HepG2 (cell line): ENCODE measurements around the gene TBX3. TPM values are rescaled to one million over a fixed set of nuclear protein-coding genes. Genes with fewer than 3 reads are reported as not detected.
A peak's percentile ranks its signal among the peaks of the same experiment; 100 is the strongest.

Experiments
- GABPA ChIP-seq, 2 experiments: IDR thresholded peaks; 2 replicates each; pipeline ENCODE4 v1.6.1; 2011 to 2016; ENCODE audit warnings: low read depth in 2 of 2, low read length in 1 of 2, missing biosample characterization in 1 of 2, missing genetic modification characterization in 1 of 2
- IKZF4 ChIP-seq: sonication (generic); formaldehyde crosslinking; IDR thresholded peaks from 2 replicates; pipeline ENCODE4 v1.5.1; 2020; ENCODE audit warnings: borderline replicate concordance, mild to moderate bottlenecking, low read depth, missing genetic modification reagents; ENCODE audit errors: not compliant biosample characterization
- LCORL ChIP-seq, 2 experiments: fragments of 450-650 bp in 1 of 2; sonication (generic) in 1 of 2; formaldehyde crosslinking in 1 of 2; IDR thresholded peaks; 2 replicates each; pipeline versions ENCODE4 v1.5.0 to v1.6.1; 2017 to 2020; ENCODE audit warnings: antibody characterized with exemption in 1 of 2, missing genetic modification reagents in 1 of 2
- PAX8 ChIP-seq: sonication (generic); formaldehyde crosslinking; IDR thresholded peaks from 2 replicates; pipeline ENCODE4 v1.8.0; 2022; ENCODE audit warnings: mild to moderate bottlenecking, missing genetic modification reagents, borderline replicate concordance
- PHF20 ChIP-seq: sonication (generic); formaldehyde crosslinking; IDR thresholded peaks from 2 replicates; pipeline ENCODE4 v1.5.0; 2020; ENCODE audit warnings: mild to moderate bottlenecking, missing genetic modification reagents
- POLR2AphosphoS2 ChIP-seq: IDR thresholded peaks from 2 replicates; pipeline ENCODE4 v1.6.1; 2011; ENCODE audit warnings: low read depth, low read length, improper control_type of control experiment
- SCMH1 ChIP-seq: sonication (generic); formaldehyde crosslinking; IDR thresholded peaks from 2 replicates; pipeline ENCODE4 v1.9.0; 2021; ENCODE audit warnings: missing genetic modification reagents, mild to moderate bottlenecking, borderline replicate concordance
- STAT5B ChIP-seq: sonication (generic); formaldehyde crosslinking; IDR thresholded peaks from 2 replicates; pipeline ENCODE4 v1.4.0; 2020; ENCODE audit warnings: missing genetic modification reagents
- ZBTB7B ChIP-seq: sonication (generic); formaldehyde crosslinking; IDR thresholded peaks from 2 replicates; pipeline ENCODE4 v1.4.0; 2020; ENCODE audit warnings: missing genetic modification reagents
- ZFP1 ChIP-seq: IDR thresholded peaks from 2 replicates; pipeline ENCODE4 v1.6.1; 2016
- ZNF431 ChIP-seq: sonication (generic); formaldehyde crosslinking; IDR thresholded peaks from 2 replicates; pipeline ENCODE4 v1.9.0; 2022; ENCODE audit warnings: missing genetic modification reagents, low read depth, mild to moderate bottlenecking, borderline replicate concordance
- ZNF510 ChIP-seq: sonication (generic); formaldehyde crosslinking; IDR thresholded peaks from 2 replicates; pipeline ENCODE4 v1.4.0; 2020; ENCODE audit warnings: low read depth, mild to moderate bottlenecking, missing genetic modification reagents
- ZNF552 ChIP-seq: sonication (generic); formaldehyde crosslinking; IDR thresholded peaks from 2 replicates; pipeline ENCODE4 v1.9.0; 2022; ENCODE audit warnings: missing genetic modification reagents, mild to moderate bottlenecking, borderline replicate concordance
- ZNF572 ChIP-seq: sonication (generic); formaldehyde crosslinking; IDR thresholded peaks from 2 replicates; pipeline ENCODE4 v1.5.1; 2020; ENCODE audit warnings: mild to moderate bottlenecking, missing genetic modification reagents
- ZSCAN22 ChIP-seq: sonication (generic); formaldehyde crosslinking; IDR thresholded peaks from 2 replicates; pipeline ENCODE4 v1.4.0; 2020; ENCODE audit warnings: mild to moderate bottlenecking, missing genetic modification reagents
- polyA plus RNA-seq, 8 experiments: library from polyadenylated mRNA; depleted of rRNA in 3 of 8; stranded (reverse) in 7 of 8; unstranded in 1 of 8; fragments of >200 nt; fragmentation: Illumina TruSeq in 4 of 8; extraction: Trizol in 4 of 8; gene quantifications; 2 replicates each; pipeline versions ENCODE4 v1.2.1 to v1.2.3, GENCODE V29; 2011 to 2016; ENCODE audit warnings: low read depth in 4 of 8, missing spikeins in 1 of 8, mixed read lengths in 1 of 8; ENCODE audit not compliant: insufficient read depth in 1 of 8
- total RNA-seq, 5 experiments: library from RNA; depleted of rRNA; stranded (reverse); fragments of >200 nt; fragmentation: Illumina TruSeq; extraction: Trizol; gene quantifications; 2 replicates each; pipeline ENCODE4 v1.2.3, GENCODE V29; 2016; ENCODE audit warnings: low read depth in 1 of 5
- TF ChIP-seq, protein P1 (sequence below): sonication (generic); formaldehyde crosslinking; IDR thresholded peaks from 2 replicates; pipeline ENCODE4 v1.5.1; 2020; ENCODE audit warnings: mild to moderate bottlenecking, moderate library complexity, missing genetic modification reagents
- TF ChIP-seq, protein P2 (sequence below): sonication (generic); formaldehyde crosslinking; IDR thresholded peaks from one replicate; pipeline ENCODE4 v1.5.1; 2020; ENCODE audit warnings: mild to moderate bottlenecking, missing genetic modification reagents; ENCODE audit errors: not compliant biosample characterization

Gene TBX3
- total and polyA plus RNA-seq, 2 of the 13 experiments (the other 11 are each of a cell fraction or from before 2014, with no cell fraction given) = 27.1 to 42.4 TPM

DNA sequence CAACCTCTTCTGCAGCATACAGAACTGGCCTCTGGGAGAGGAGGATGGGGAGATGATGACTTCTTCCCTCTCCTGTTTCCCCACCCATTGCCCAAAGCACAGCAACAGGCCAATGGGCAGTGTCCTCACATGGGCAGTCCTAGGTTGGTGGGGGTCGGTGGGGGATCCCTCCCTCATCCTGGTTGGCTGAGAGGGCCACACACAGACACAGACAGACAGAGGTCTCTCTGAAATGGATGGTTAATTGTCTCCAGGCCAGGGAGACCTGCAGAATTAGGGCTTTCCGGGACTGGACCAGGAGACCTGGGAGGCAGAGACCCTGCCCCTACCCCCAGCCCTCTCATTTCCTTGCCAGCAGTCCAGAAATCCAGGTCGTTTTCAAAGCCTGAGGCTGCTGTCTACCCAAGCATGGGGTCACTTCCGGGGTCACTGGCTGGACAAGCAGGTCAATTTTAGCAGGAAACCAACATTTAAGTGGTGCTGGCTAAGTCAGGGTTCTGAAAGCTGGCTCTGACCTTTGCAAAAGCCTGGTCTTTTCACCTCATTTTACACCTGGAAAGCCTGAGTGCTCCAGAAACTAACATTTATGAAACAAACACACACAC is 48.6 kb upstream of the TBX3 start (continued):
- TF ChIP-seq, protein P1, sequence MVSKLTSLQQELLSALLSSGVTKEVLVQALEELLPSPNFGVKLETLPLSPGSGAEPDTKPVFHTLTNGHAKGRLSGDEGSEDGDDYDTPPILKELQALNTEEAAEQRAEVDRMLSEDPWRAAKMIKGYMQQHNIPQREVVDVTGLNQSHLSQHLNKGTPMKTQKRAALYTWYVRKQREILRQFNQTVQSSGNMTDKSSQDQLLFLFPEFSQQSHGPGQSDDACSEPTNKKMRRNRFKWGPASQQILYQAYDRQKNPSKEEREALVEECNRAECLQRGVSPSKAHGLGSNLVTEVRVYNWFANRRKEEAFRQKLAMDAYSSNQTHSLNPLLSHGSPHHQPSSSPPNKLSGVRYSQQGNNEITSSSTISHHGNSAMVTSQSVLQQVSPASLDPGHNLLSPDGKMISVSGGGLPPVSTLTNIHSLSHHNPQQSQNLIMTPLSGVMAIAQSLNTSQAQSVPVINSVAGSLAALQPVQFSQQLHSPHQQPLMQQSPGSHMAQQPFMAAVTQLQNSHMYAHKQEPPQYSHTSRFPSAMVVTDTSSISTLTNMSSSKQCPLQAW = 0 out of 2 replicates have a peak, but pooled peaks have one; percentile 28
- TF ChIP-seq GABPA (IDR thresholded peaks at IDR 0.05; ENCODE audit: low read depth, low read length) = no peak
- peak; percentile 58; the same call in 1 of the 2 replicates for TF ChIP-seq GABPA (CRISPR knock-in tag; IDR thresholded peaks at IDR 0.05; ENCODE audit: low read depth)
- no peak for TF ChIP-seq ZBTB7B (CRISPR knock-in tag)
- no peak for TF ChIP-seq ZNF552 (CRISPR knock-in tag)
- no peak for TF ChIP-seq POLR2AphosphoS2
- TF ChIP-seq ZNF572 (CRISPR knock-in tag) = peak; percentile 67; the same call in 1 of the 2 replicates
- no peak for TF ChIP-seq IKZF4 (CRISPR knock-in tag)
- no peak for TF ChIP-seq STAT5B (CRISPR knock-in tag)
- no peak for TF ChIP-seq PAX8 (CRISPR knock-in tag)
- TF ChIP-seq ZFP1 (CRISPR knock-in tag) = no peak
- no peak for TF ChIP-seq LCORL (IDR thresholded peaks at IDR 0.05)
- TF ChIP-seq LCORL (CRISPR knock-in tag; IDR thresholded peaks at IDR 0.05) = no peak
- no peak for TF ChIP-seq ZSCAN22 (CRISPR knock-in tag)
- TF ChIP-seq ZNF431 (CRISPR knock-in tag) = no peak
- no peak for TF ChIP-seq ZNF510 (CRISPR knock-in tag)
- TF ChIP-seq, protein P2, sequence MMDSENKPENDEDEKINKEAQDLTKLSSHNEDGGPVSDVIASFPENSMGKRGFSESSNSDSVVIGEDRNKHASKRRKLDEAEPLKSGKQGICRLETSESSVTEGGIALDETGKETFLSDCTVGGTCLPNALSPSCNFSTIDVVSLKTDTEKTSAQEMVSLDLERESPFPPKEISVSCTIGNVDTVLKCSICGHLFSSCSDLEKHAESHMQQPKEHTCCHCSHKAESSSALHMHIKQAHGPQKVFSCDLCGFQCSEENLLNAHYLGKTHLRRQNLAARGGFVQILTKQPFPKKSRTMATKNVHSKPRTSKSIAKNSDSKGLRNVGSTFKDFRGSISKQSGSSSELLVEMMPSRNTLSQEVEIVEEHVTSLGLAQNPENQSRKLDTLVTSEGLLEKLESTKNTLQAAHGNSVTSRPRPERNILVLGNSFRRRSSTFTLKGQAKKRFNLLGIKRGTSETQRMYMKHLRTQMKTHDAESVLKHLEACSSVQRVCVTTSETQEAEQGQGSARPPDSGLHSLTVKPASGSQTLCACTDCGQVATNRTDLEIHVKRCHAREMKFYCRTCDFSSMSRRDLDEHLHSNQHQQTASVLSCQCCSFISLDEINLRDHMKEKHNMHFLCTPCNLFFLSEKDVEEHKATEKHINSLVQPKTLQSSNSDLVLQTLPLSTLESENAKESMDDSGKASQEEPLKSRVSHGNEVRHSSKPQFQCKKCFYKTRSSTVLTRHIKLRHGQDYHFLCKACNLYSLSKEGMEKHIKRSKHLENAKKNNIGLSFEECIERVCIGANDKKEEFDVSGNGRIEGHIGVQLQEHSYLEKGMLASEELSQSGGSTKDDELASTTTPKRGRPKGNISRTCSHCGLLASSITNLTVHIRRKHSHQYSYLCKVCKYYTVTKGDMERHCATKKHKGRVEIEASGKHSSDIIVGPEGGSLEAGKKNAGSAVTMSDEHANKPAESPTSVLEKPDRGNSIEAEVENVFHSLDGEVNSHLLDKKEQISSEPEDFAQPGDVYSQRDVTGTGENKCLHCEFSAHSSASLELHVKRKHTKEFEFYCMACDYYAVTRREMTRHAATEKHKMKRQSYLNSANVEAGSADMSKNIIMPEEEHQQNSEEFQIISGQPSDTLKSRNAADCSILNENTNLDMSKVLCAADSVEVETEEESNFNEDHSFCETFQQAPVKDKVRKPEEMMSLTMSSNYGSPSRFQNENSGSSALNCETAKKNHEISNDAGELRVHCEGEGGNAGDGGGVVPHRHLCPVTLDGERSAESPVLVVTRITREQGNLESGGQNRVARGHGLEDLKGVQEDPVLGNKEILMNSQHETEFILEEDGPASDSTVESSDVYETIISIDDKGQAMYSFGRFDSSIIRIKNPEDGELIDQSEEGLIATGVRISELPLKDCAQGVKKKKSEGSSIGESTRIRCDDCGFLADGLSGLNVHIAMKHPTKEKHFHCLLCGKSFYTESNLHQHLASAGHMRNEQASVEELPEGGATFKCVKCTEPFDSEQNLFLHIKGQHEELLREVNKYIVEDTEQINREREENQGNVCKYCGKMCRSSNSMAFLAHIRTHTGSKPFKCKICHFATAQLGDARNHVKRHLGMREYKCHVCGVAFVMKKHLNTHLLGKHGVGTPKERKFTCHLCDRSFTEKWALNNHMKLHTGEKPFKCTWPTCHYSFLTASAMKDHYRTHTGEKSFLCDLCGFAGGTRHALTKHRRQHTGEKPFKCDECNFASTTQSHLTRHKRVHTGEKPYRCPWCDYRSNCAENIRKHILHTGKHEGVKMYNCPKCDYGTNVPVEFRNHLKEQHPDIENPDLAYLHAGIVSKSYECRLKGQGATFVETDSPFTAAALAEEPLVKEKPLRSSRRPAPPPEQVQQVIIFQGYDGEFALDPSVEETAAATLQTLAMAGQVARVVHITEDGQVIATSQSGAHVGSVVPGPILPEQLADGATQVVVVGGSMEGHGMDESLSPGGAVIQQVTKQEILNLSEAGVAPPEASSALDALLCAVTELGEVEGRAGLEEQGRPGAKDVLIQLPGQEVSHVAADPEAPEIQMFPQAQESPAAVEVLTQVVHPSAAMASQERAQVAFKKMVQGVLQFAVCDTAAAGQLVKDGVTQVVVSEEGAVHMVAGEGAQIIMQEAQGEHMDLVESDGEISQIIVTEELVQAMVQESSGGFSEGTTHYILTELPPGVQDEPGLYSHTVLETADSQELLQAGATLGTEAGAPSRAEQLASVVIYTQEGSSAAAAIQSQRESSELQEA = no peak
- no peak for TF ChIP-seq SCMH1 (CRISPR knock-in tag)
- no peak for TF ChIP-seq PHF20
